ENCODE measurements around the gene LYSMD2. TPM values are rescaled to one million over a fixed set of nuclear protein-coding genes. Genes with fewer than 3 reads are reported as not detected.

LYSMD2 gene
- total RNA-seq, 1 donor from 2014 or later = 16.5 TPM

GRCh38 chr15:51699373-51699772 lies 38.1 kb downstream of the LYSMD2 start:
- intact Hi-C loops (cut with micrococcal nuclease) = no loop called here
- Mint-ChIP-seq H3K27ac (no peak overlapping the region), H3K9me3 (no peaks in the 10 kb centered on the region), H3K4me3 (no peak overlapping the region), H3K27me3 (ENCODE audit: insufficient read depth) (peaks cover 28% of the 10 kb centered on the region), H3K36me3 (ENCODE audit: low read depth) (no peaks in the 10 kb centered on the region), H3K4me1 (ENCODE audit: low read depth) (no peaks in the 10 kb centered on the region)
- no peak for DNase-seq (ENCODE audit: low spot score)

- peaks cover 17% of the 10 kb centered on the region for H3K4me1 Mint-ChIP-seq (ENCODE audit: low read depth)
- no peak overlapping the region for H3K27ac Mint-ChIP-seq
- H3K9me3 Mint-ChIP-seq = no peaks in the 10 kb centered on the region
- peaks cover 2% of the 10 kb centered on the region for H3K36me3 Mint-ChIP-seq (ENCODE audit: low read depth)
- peaks cover 23% of the 10 kb centered on the region for H3K27me3 Mint-ChIP-seq (ENCODE audit: insufficient read depth)
- H3K4me3 Mint-ChIP-seq = no peak overlapping the region
- intact Hi-C loops (cut with micrococcal nuclease) = no loop called here
- DNase-seq (ENCODE audit: low spot score) = no peak
Measured at GRCh38 chr15:51697163-51697562, 40.3 kb downstream of the LYSMD2 start.

GRCh38 chr15:51696566-51696965 lies 40.9 kb downstream of the LYSMD2 start:
- Mint-ChIP-seq H3K27me3 (ENCODE audit: insufficient read depth) (peaks cover 23% of the 10 kb centered on the region), H3K36me3 (ENCODE audit: low read depth) (peaks cover 2% of the 10 kb centered on the region), H3K4me3 (no peak overlapping the region), H3K4me1 (ENCODE audit: low read depth) (peaks cover 23% of the 10 kb centered on the region), H3K9me3 (no peaks in the 10 kb centered on the region), H3K27ac (no peak overlapping the region)
- DNase-seq (ENCODE audit: low spot score) = no peak
- intact Hi-C loops (cut with micrococcal nuclease) = no loop called here

GRCh38 chr15:51692154-51692553 lies 45.3 kb downstream of the LYSMD2 start:
- peaks cover 22% of the 10 kb centered on the region for H3K27me3 Mint-ChIP-seq (ENCODE audit: insufficient read depth)

GRCh38 chr15:51688863-51689262 lies 48.6 kb downstream of the LYSMD2 start:
- Mint-ChIP-seq H3K9me3 (no peaks in the 10 kb centered on the region), H3K27me3 (ENCODE audit: insufficient read depth) (peaks cover 39% of the 10 kb centered on the region), H3K4me1 (ENCODE audit: low read depth) (peaks cover 28% of the 10 kb centered on the region), H3K4me3 (no peak overlapping the region), H3K27ac (no peak overlapping the region), H3K36me3 (ENCODE audit: low read depth) (peaks cover 4% of the 10 kb centered on the region)
- intact Hi-C loops (cut with micrococcal nuclease) = no loop called here
- DNase-seq (ENCODE audit: low spot score) = no peak

More at GRCh38 chr15:51692154-51692553, 45.3 kb downstream of the LYSMD2 start:
- Mint-ChIP-seq H3K27ac (no peak overlapping the region), H3K9me3 (no peaks in the 10 kb centered on the region), H3K4me3 (no peak overlapping the region), H3K4me1 (ENCODE audit: low read depth) (peaks cover 28% of the 10 kb centered on the region), H3K36me3 (ENCODE audit: low read depth) (peaks cover 4% of the 10 kb centered on the region)
- intact Hi-C loops (cut with micrococcal nuclease) = no loop called here
- no peak for DNase-seq (ENCODE audit: low spot score)

DNA sequence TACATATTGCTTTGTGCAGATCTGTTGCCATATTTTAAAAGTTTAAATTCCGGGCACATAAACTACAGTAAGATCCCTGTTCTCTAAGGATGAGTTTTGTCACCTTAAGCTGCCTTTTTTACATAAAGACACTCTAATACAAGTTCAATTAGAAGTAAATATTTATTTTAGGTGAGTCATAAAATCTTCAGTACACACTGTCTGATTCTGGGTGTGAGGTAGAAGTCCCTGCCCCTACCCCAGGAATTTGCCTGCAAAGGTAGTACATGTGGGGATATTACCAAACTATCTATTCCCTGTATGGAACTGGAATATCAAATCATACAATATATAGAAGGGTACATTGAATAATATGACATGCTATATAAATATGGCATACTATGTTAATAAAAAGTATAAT lies 49.9 kb downstream of the LYSMD2 start:
- H3K9me3 Mint-ChIP-seq = no peaks in the 10 kb centered on the region
- no peak for DNase-seq (ENCODE audit: low spot score)
- no peak overlapping the region for H3K4me3 Mint-ChIP-seq
- H3K27me3 Mint-ChIP-seq (ENCODE audit: insufficient read depth) = peaks cover 47% of the 10 kb centered on the region
- peaks cover 2% of the 10 kb centered on the region for H3K36me3 Mint-ChIP-seq (ENCODE audit: low read depth)
- H3K27ac Mint-ChIP-seq = no peak overlapping the region
- peaks cover 15% of the 10 kb centered on the region for H3K4me1 Mint-ChIP-seq (ENCODE audit: low read depth)
- intact Hi-C loops (cut with micrococcal nuclease) = no loop called here

DNA sequence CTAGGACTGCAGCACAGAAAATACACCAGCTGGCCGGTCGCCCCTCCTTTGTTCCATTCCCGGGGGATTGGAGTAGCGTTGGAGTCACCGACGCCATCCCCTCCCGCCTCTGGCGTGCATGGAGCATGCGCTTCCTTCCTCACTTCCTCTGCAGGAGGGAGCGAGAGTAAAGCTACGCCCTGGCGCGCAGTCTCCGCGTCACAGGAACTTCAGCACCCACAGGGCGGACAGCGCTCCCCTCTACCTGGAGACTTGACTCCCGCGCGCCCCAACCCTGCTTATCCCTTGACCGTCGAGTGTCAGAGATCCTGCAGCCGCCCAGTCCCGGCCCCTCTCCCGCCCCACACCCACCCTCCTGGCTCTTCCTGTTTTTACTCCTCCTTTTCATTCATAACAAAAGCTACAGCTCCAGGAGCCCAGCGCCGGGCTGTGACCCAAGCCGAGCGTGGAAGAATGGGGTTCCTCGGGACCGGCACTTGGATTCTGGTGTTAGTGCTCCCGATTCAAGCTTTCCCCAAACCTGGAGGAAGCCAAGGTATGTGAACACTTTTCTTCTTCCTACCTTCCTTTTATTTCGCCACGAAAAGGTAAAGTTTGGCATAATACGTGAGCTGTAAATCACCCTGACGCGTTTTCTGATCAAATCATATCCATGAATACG lies 56.0 kb downstream of the LYSMD2 start, which contains the start of gene SCG3:
SCG3 (plus strand) TSS at position 201 of the 661 bp plus-strand sequence; CDS start at position 454, 253 bp downstream.
- H3K4me3 Mint-ChIP-seq = no peak within 1 kb of the TSS
- intact Hi-C loops (cut with micrococcal nuclease) = loop anchor here (1.0 to 5.0 kb wide), 2 partner anchors 55 to 1909 kb away; no protein-coding TSS in a partner anchor
- peaks cover 2% of the 10 kb centered on the region for H3K36me3 Mint-ChIP-seq (ENCODE audit: low read depth)
- no peak within 1 kb of the TSS for H3K27ac Mint-ChIP-seq
- DNase-seq (ENCODE audit: low spot score) = peak; percentile 55
- H3K4me1 Mint-ChIP-seq (ENCODE audit: low read depth) = peaks cover 8% of the 10 kb centered on the region
- H3K27me3 Mint-ChIP-seq (ENCODE audit: insufficient read depth) = peaks cover 39% of the 10 kb centered on the region
- H3K9me3 Mint-ChIP-seq = peaks cover 5% of the 10 kb centered on the region

GRCh38 chr15:51680321-51680720 lies 57.1 kb downstream of the LYSMD2 start:
- no peak for DNase-seq (ENCODE audit: low spot score)
- Mint-ChIP-seq H3K36me3 (ENCODE audit: low read depth) (peaks cover 2% of the 10 kb centered on the region), H3K27me3 (ENCODE audit: insufficient read depth) (peaks cover 40% of the 10 kb centered on the region), H3K4me1 (ENCODE audit: low read depth) (peaks cover 8% of the 10 kb centered on the region), H3K4me3 (no peak overlapping the region), H3K9me3 (peaks cover 5% of the 10 kb centered on the region), H3K27ac (no peak overlapping the region)
- intact Hi-C loops (cut with micrococcal nuclease) = loop anchor here (5.0 kb wide), 1 partner anchor 1908 kb away; no protein-coding TSS in a partner anchor

DNA sequence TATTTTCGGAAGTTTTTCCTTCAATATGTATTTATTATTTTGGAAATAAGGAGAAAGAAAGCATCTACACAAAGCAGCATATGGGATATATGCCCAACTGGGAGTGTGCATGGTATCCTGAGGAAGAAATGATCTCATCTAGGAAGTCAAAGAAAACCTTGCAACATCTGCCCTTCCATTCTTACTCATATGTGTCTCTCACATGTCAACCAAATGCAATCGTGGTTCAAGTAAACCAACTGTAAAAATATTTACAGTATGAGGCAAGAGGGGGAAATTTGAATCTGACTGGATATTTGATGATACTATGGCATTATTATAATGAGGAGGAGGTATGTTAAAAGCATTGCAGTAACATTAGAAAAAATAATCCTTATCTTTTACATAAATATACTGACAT lies 59.4 kb downstream of the LYSMD2 start:
- peaks cover 2% of the 10 kb centered on the region for H3K36me3 Mint-ChIP-seq (ENCODE audit: low read depth)
- H3K27me3 Mint-ChIP-seq (ENCODE audit: insufficient read depth) = peaks cover 27% of the 10 kb centered on the region
- no peak for DNase-seq (ENCODE audit: low spot score)
- peaks cover 5% of the 10 kb centered on the region for H3K9me3 Mint-ChIP-seq
- H3K4me3 Mint-ChIP-seq = no peak overlapping the region
- intact Hi-C loops (cut with micrococcal nuclease) = no loop called here
- H3K4me1 Mint-ChIP-seq (ENCODE audit: low read depth) = peaks cover 8% of the 10 kb centered on the region
- H3K27ac Mint-ChIP-seq = no peak overlapping the region

DNA sequence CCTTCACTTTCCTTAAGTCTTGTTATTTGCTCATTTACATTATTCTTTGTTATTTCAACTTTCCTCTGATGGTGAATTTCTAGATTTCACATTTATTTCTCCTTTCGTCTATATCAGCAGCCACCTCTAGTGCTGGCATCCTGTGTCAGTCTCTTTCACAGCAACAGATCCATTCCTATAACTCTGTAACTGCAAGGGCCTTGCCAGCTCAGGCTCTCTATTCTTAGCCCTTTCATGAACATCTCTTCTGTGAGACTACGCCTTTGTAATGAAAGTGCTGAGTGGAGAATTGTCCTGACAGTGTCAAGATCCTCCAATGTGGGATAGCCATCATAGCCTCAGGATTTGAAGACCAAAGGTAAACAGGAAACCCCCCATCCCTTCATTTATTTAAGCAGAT lies 60.0 kb downstream of the LYSMD2 start:
- peaks cover 2% of the 10 kb centered on the region for H3K36me3 Mint-ChIP-seq (ENCODE audit: low read depth)
- H3K27ac Mint-ChIP-seq = no peak overlapping the region
- peaks cover 8% of the 10 kb centered on the region for H3K4me1 Mint-ChIP-seq (ENCODE audit: low read depth)
- peaks cover 5% of the 10 kb centered on the region for H3K9me3 Mint-ChIP-seq
- DNase-seq (ENCODE audit: low spot score) = no peak
- intact Hi-C loops (cut with micrococcal nuclease) = no loop called here
- H3K4me3 Mint-ChIP-seq = no peak overlapping the region
- H3K27me3 Mint-ChIP-seq (ENCODE audit: insufficient read depth) = peaks cover 23% of the 10 kb centered on the region

GRCh38 chr15:51677021-51677420 lies 60.4 kb downstream of the LYSMD2 start:
- Mint-ChIP-seq H3K36me3 (ENCODE audit: low read depth) (peaks cover 2% of the 10 kb centered on the region), H3K4me3 (no peak overlapping the region), H3K27me3 (ENCODE audit: insufficient read depth) (peaks cover 22% of the 10 kb centered on the region), H3K27ac (no peak overlapping the region), H3K4me1 (ENCODE audit: low read depth) (peaks cover 8% of the 10 kb centered on the region), H3K9me3 (peaks cover 5% of the 10 kb centered on the region)
- no peak for DNase-seq (ENCODE audit: low spot score)
- intact Hi-C loops (cut with micrococcal nuclease) = no loop called here

DNA sequence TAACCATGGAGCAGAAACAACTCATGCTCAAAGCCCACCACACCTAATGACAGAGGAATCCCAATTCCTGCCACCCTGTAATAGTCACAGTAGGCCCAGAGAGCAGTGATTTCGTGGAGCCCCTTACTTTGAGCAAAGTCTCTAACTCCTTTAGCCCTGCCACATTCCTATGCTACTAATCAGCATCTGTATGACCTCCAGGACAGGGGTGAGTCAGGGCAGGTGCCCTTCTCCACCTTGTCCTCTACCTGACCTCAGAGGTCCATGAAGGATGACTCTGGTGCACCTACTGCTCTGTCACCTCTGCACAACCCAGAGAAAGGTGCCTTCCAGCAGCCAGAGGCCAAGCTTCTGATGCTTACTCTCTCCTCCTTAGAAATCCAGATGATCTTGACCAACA lies 62.2 kb downstream of the LYSMD2 start:
- Mint-ChIP-seq H3K4me1 (ENCODE audit: low read depth) (no peaks in the 10 kb centered on the region), H3K9me3 (no peaks in the 10 kb centered on the region), H3K27me3 (ENCODE audit: insufficient read depth) (peaks cover 10% of the 10 kb centered on the region), H3K36me3 (ENCODE audit: low read depth) (no peaks in the 10 kb centered on the region), H3K27ac (no peak overlapping the region), H3K4me3 (no peak overlapping the region)
- DNase-seq (ENCODE audit: low spot score) = no peak
- intact Hi-C loops (cut with micrococcal nuclease) = no loop called here
